Mesendoderm (in vitro differentiated cells): ENCODE measurements around the gene ADAMTS17.

ENCODE experiments used
- DNase-seq: peaks from one replicate; pipeline ENCODE4 v3.0.0; 2013
- H2AK5ac ChIP-seq: 2 replicates; pipeline ENCODE4 v1.6.1; 2013; ENCODE audit warnings: low read length, inconsistent platforms
- H2BK120ac ChIP-seq: 2 replicates; pipeline ENCODE4 v1.6.1; 2013; ENCODE audit warnings: low read depth, mild to moderate bottlenecking, low read length, moderate library complexity, mixed read lengths
- H2BK15ac ChIP-seq: replicated peaks from 2 replicates; pipeline ENCODE4 v1.6.1; 2013; ENCODE audit warnings: low read depth, mild to moderate bottlenecking, moderate library complexity
- H2BK5ac ChIP-seq: 2 replicates; pipeline ENCODE4 v1.6.1; 2013; ENCODE audit warnings: low read length, inconsistent platforms
- H3K18ac ChIP-seq: 2 replicates; pipeline ENCODE4 v1.6.1; 2013; ENCODE audit warnings: mild to moderate bottlenecking, low read length, mixed read lengths
- H3K23ac ChIP-seq: one replicate; pipeline ENCODE4 v1.6.1; 2013; ENCODE audit warnings: low read length
- H3K27ac ChIP-seq: 2 replicates; pipeline ENCODE4 v1.5.1; 2013; ENCODE audit warnings: low read depth, mild to moderate bottlenecking, inconsistent platforms, low read length, moderate library complexity
- H3K27me3 ChIP-seq: 2 replicates; pipeline ENCODE4 v1.6.1; 2013; ENCODE audit warnings: low read length, control low read depth, mild to moderate bottlenecking, inconsistent platforms; ENCODE audit not compliant: insufficient read depth, poor library complexity
- H3K36me3 ChIP-seq: 2 replicates; pipeline ENCODE4 v1.6.1; 2013; ENCODE audit warnings: low read length, inconsistent platforms; ENCODE audit not compliant: control insufficient read depth, insufficient read depth
- H3K4ac ChIP-seq: one replicate; pipeline ENCODE4 v1.6.1; 2013; ENCODE audit warnings: low read depth, mild to moderate bottlenecking, low read length, moderate library complexity
- H3K4me1 ChIP-seq: 2 replicates; pipeline ENCODE4 v1.6.1; 2013; ENCODE audit warnings: low read depth, low read length, inconsistent platforms; ENCODE audit not compliant: control insufficient read depth
- H3K4me2 ChIP-seq: 2 replicates; pipeline ENCODE4 v1.6.1; 2013; ENCODE audit warnings: low read length
- H3K4me3 ChIP-seq: 2 replicates; pipeline ENCODE4 v1.5.1; 2013; ENCODE audit warnings: mild to moderate bottlenecking, low read length
- H3K56ac ChIP-seq: one replicate; pipeline ENCODE4 v1.6.1; 2013; ENCODE audit warnings: low read length
- H3K79me1 ChIP-seq: 2 replicates; pipeline ENCODE4 v1.6.1; 2013; ENCODE audit warnings: low read length, inconsistent platforms
- H3K79me2 ChIP-seq: 2 replicates; pipeline ENCODE4 v1.6.1; 2013; ENCODE audit warnings: mild to moderate bottlenecking, low read length; ENCODE audit not compliant: control insufficient read depth, insufficient read depth
- H3K9ac ChIP-seq: 2 replicates; pipeline ENCODE4 v1.6.1; 2013; ENCODE audit warnings: low read length, inconsistent platforms
- H4K5ac ChIP-seq: one replicate; pipeline ENCODE4 v1.6.1; 2013; ENCODE audit warnings: low read length
- H4K8ac ChIP-seq: one replicate; pipeline ENCODE4 v1.6.1; 2013; ENCODE audit warnings: low read depth, mild to moderate bottlenecking, control low read depth, low read length, moderate library complexity
- WGBS: extraction: QIAGEN DNeasy Blood & Tissue Kit; methylation state at CpG from one replicate; pipeline ENCODE4 v1.1.7; 2013; ENCODE audit warnings: low lambda C conversion rate, missing lambda C conversion rate; ENCODE audit not compliant: insufficient coverage; ENCODE audit errors: extremely low coverage; 5-methylcytosine and 5-hydroxymethylcytosine counted together

ADAMTS17 gene

GRCh38 chr15:100310513-100311153, 31.1 kb downstream of the ADAMTS17 start:
- Histone ChIP-seq H3K79me2 (no peaks in the 10 kb centered on the region), H3K18ac (no peak overlapping the region), H3K27ac (no peak overlapping the region), H3K4me2 (no peak overlapping the region), H4K8ac (no peak overlapping the region), H4K5ac (no peak overlapping the region), H3K27me3 (no peaks in the 10 kb centered on the region), H2BK120ac (no peak overlapping the region), H3K4ac (no peak overlapping the region), H3K4me1 (no peaks in the 10 kb centered on the region), H3K79me1 (no peaks in the 10 kb centered on the region), H2BK15ac (no peak overlapping the region), H3K9ac (no peak overlapping the region), H3K4me3 (no peak overlapping the region), H2BK5ac (no peak overlapping the region), H3K23ac (no peak overlapping the region), H3K36me3 (no peaks in the 10 kb centered on the region), H3K56ac (no peak overlapping the region), H2AK5ac (no peak overlapping the region)
- no CpG with 5 or more reads among the region's 14 CpGs for WGBS
- no peak for DNase-seq

DNA sequence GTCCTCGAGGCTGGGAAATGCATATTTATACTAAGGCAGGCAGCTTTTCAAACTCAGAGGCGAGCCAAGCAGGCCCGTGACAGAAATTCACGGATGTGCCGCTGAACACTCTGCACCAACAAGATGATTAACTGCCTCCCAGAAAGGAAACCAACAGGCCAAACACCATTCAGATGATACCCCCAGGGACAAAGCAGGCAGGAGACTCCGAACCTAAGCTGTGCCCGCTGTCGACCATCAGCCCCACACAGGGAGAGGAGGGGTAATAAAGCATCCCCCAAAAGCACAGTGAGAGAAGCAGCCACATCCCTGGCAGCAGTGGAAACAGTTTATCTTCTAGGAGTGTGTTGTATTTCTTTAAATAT, 31.8 kb downstream of the ADAMTS17 start:
- no peak overlapping the region for H2BK120ac ChIP-seq
- H4K5ac ChIP-seq, result no peak overlapping the region
- no peak overlapping the region for H2BK15ac ChIP-seq
- no peak overlapping the region for H3K56ac ChIP-seq
- no peak for DNase-seq
- no peak overlapping the region for H3K23ac ChIP-seq
- H3K36me3 ChIP-seq, result no peaks in the 10 kb centered on the region
- H3K4me2 ChIP-seq, result no peak overlapping the region
- no peak overlapping the region for H3K4ac ChIP-seq
- no peaks in the 10 kb centered on the region for H3K79me2 ChIP-seq
- no peak overlapping the region for H3K27ac ChIP-seq
- no peaks in the 10 kb centered on the region for H3K27me3 ChIP-seq
- no peak overlapping the region for H2AK5ac ChIP-seq
- H3K4me3 ChIP-seq, result no peak overlapping the region
- H3K79me1 ChIP-seq, result no peaks in the 10 kb centered on the region
- no peak overlapping the region for H2BK5ac ChIP-seq
- no CpG with 5 or more reads among the region's 8 CpGs for WGBS
- no peak overlapping the region for H4K8ac ChIP-seq
- no peak overlapping the region for H3K18ac ChIP-seq
- H3K4me1 ChIP-seq, result no peaks in the 10 kb centered on the region
- H3K9ac ChIP-seq, result no peak overlapping the region

- no peak overlapping the region for H2BK15ac ChIP-seq
- no peak overlapping the region for H2AK5ac ChIP-seq
- H3K56ac ChIP-seq, result no peak overlapping the region
- H4K8ac ChIP-seq, result no peak overlapping the region
- H3K9ac ChIP-seq, result no peak overlapping the region
- H3K4me3 ChIP-seq, result no peak overlapping the region
- no peak overlapping the region for H3K4ac ChIP-seq
- DNase-seq, result no peak
- no peaks in the 10 kb centered on the region for H3K4me1 ChIP-seq
- no peak overlapping the region for H3K23ac ChIP-seq
- H3K27ac ChIP-seq, result no peak overlapping the region
- no peaks in the 10 kb centered on the region for H3K79me2 ChIP-seq
- H3K4me2 ChIP-seq, result no peak overlapping the region
- no peaks in the 10 kb centered on the region for H3K36me3 ChIP-seq
- no peaks in the 10 kb centered on the region for H3K79me1 ChIP-seq
- no peak overlapping the region for H2BK5ac ChIP-seq
- WGBS, result no CpG with 5 or more reads among the region's 25 CpGs
- no peaks in the 10 kb centered on the region for H3K27me3 ChIP-seq
- H3K18ac ChIP-seq, result no peak overlapping the region
- H4K5ac ChIP-seq, result no peak overlapping the region
- no peak overlapping the region for H2BK120ac ChIP-seq
These were observed 32.4 kb downstream of the ADAMTS17 start for GRCh38 chr15:100309109-100310040.

DNA sequence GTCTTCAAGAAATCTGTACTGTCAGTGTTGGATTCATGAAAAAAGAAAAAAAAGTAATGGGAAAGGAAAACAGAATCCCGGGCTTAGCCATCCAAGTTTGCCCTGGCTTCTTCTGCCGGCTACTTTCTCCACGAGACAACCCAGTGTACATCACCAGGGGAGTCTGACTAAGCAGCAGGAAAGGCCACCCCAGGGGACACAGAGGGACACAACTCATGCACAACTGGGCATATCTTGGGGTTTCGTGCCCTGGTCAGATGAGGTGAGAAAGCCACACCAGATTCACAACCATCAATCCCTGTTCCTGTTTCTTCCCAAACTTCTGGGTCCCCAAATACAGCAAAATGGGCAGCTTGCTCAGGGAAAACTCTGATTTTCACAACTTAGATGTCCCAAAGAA, 33.2 kb downstream of the ADAMTS17 start:
- DNase-seq, result no peak
- Histone ChIP-seq H3K4ac (no peak overlapping the region), H3K79me1 (no peaks in the 10 kb centered on the region), H2BK5ac (no peak overlapping the region), H3K27ac (no peak overlapping the region), H3K27me3 (no peaks in the 10 kb centered on the region), H3K23ac (no peak overlapping the region), H3K36me3 (no peaks in the 10 kb centered on the region), H3K18ac (no peak overlapping the region), H3K56ac (no peak overlapping the region), H3K4me1 (no peaks in the 10 kb centered on the region), H2AK5ac (no peak overlapping the region), H2BK120ac (no peak overlapping the region), H3K9ac (no peak overlapping the region), H2BK15ac (no peak overlapping the region), H4K8ac (no peak overlapping the region), H3K79me2 (no peaks in the 10 kb centered on the region), H3K4me3 (no peak overlapping the region), H3K4me2 (no peak overlapping the region), H4K5ac (no peak overlapping the region)
- no CpG with 5 or more reads among the region's 4 CpGs for WGBS

GRCh38 chr15:100308213-100308600, 33.6 kb downstream of the ADAMTS17 start:
- WGBS, result no CpG with 5 or more reads among the region's 7 CpGs
- no peak overlapping the region for H2AK5ac ChIP-seq

More at GRCh38 chr15:100308213-100308600, 33.6 kb downstream of the ADAMTS17 start:
- Histone ChIP-seq H3K23ac (no peak overlapping the region), H4K8ac (no peak overlapping the region), H3K79me2 (no peaks in the 10 kb centered on the region), H2BK5ac (no peak overlapping the region), H2BK120ac (no peak overlapping the region), H3K27me3 (no peaks in the 10 kb centered on the region), H3K9ac (no peak overlapping the region), H3K4me3 (no peak overlapping the region), H3K27ac (no peak overlapping the region), H2BK15ac (no peak overlapping the region), H3K18ac (no peak overlapping the region), H3K4me2 (no peak overlapping the region), H3K56ac (no peak overlapping the region), H3K4ac (no peak overlapping the region), H3K79me1 (no peaks in the 10 kb centered on the region), H4K5ac (no peak overlapping the region), H3K36me3 (no peaks in the 10 kb centered on the region), H3K4me1 (no peaks in the 10 kb centered on the region)
- DNase-seq, result no peak
